Keratinocyte (primary cell): ENCODE data around the gene CFAP57. TPM values are rescaled to one million over a fixed set of nuclear protein-coding genes. Genes with fewer than 3 reads are reported as not detected.

Experiments used
- DNase-seq: peaks from one replicate; pipeline ENCODE4 v3.0.0-alpha.2; 2011; ENCODE audit warnings: low read depth, missing footprints, low spot score
- FAIRE-seq: peaks from 2 replicates; lab custom pipeline; 2011; peaks lifted over from hg19 to GRCh38; lab: Jason Lieb, UNC
- H2AFZ ChIP-seq: 2 replicates; pipeline ENCODE4 v1.6.0; 2012; ENCODE audit warnings: low read length, control low read depth, inconsistent platforms; ENCODE audit not compliant: control insufficient read depth
- H3K27ac ChIP-seq: 2 replicates; pipeline ENCODE4 v1.5.1; 2011; ENCODE audit warnings: low read length; ENCODE audit not compliant: control insufficient read depth, insufficient read depth
- H3K27me3 ChIP-seq: 3 replicates; pipeline ENCODE4 v1.6.0; 2011; ENCODE audit warnings: low read length; ENCODE audit not compliant: control insufficient read depth, insufficient read depth; ENCODE audit errors: extremely low read depth
- H3K36me3 ChIP-seq, 2 experiments: 2 replicates in 1 of 2; 3 replicates in 1 of 2; pipeline ENCODE4 v1.5.1; 2011; ENCODE audit warnings: low read length in 2 of 2, mild to moderate bottlenecking in 1 of 2; ENCODE audit not compliant: control insufficient read depth in 2 of 2, insufficient read depth in 2 of 2; ENCODE audit errors: extremely low read depth in 1 of 2
- H3K4me1 ChIP-seq: 3 replicates; pipeline ENCODE4 v1.5.1; 2011; ENCODE audit warnings: low read length; ENCODE audit not compliant: control insufficient read depth, insufficient read depth; ENCODE audit errors: extremely low read depth
- H3K4me2 ChIP-seq: 3 replicates; pipeline ENCODE4 v1.6.0; 2011; ENCODE audit warnings: low read depth, low read length; ENCODE audit not compliant: control insufficient read depth, insufficient read depth; ENCODE audit errors: extremely low read depth
- H3K4me3 ChIP-seq, 3 experiments: fragments of 200-600 bp in 1 of 3; sonication (generic) in 1 of 3; 2 replicates in 2 of 3; 3 replicates in 1 of 3; pipeline ENCODE4 v1.5.1; 2011 to 2016; ENCODE audit warnings: low read length in 3 of 3, mild to moderate bottlenecking in 3 of 3, control low read depth in 2 of 3, inconsistent platforms in 1 of 3, low read depth in 1 of 3, mixed read lengths in 1 of 3, mixed run types in 1 of 3, moderate library complexity in 1 of 3; ENCODE audit not compliant: control insufficient read depth in 2 of 3, insufficient read depth in 2 of 3; ENCODE audit errors: extremely low read depth in 1 of 3
- H3K79me2 ChIP-seq: 2 replicates; pipeline ENCODE4 v1.6.0; 2012; ENCODE audit warnings: low read length; ENCODE audit not compliant: control insufficient read depth, insufficient read depth
- H3K9ac ChIP-seq: 3 replicates; pipeline ENCODE4 v1.6.0; 2011; ENCODE audit warnings: low read length; ENCODE audit not compliant: control insufficient read depth, insufficient read depth; ENCODE audit errors: extremely low read depth
- H3K9me1 ChIP-seq: 3 replicates; pipeline ENCODE4 v1.6.0; 2011; ENCODE audit warnings: low read length; ENCODE audit not compliant: control insufficient read depth, insufficient read depth; ENCODE audit errors: extremely low read depth
- H3K9me3 ChIP-seq: 2 replicates; pipeline ENCODE4 v1.5.1; 2012; ENCODE audit warnings: low read depth, low read length; ENCODE audit not compliant: control insufficient read depth
- H4K20me1 ChIP-seq: 3 replicates; pipeline ENCODE4 v1.6.0; 2011; ENCODE audit warnings: low read length; ENCODE audit not compliant: control insufficient read depth, insufficient read depth; ENCODE audit errors: extremely low read depth
- EZH2 ChIP-seq: IDR thresholded peaks from one replicate; pipeline ENCODE4 v1.6.1; 2012; ENCODE audit warnings: inconsistent platforms, mild to moderate bottlenecking, low read length, moderate library complexity
- dilution Hi-C: fragments of 300-500 bp; cut with MboI; formaldehyde crosslinking; loops from one replicate; pipeline ENCODE4 v1.7.0; 2020; ENCODE audit warnings: low sequenced_read_pairs; ENCODE audit not compliant: extremely low pct_ligation_motif_present
- polyA plus RNA-seq, 5 experiments: library from polyadenylated mRNA; depleted of rRNA in 3 of 5; stranded (reverse) in 3 of 5; stranded (forward) in 1 of 5; unstranded in 1 of 5; fragments of >200 nt; gene quantifications; 1 replicate in 1 of 5; 2 replicates in 3 of 5; 3 replicates in 1 of 5; pipeline versions ENCODE4 v1.2.1 to v1.2.3, GENCODE V29; 2011 to 2012; ENCODE audit warnings: missing spikeins in 2 of 5, low read depth in 1 of 5, low replicate concordance in 1 of 5
- TF ChIP-seq, protein P1 (sequence below), 3 experiments: IDR thresholded peaks in 1 of 3; conservative IDR thresholded peaks in 1 of 3; optimal IDR thresholded peaks in 1 of 3; 2 replicates in 2 of 3; 3 replicates in 1 of 3; pipeline versions ENCODE3 to v1.5.1; 2011; ENCODE audit warnings: low read length in 3 of 3, mild to moderate bottlenecking in 3 of 3, moderate library complexity in 2 of 3, control low read depth in 1 of 3, inconsistent platforms in 1 of 3; ENCODE audit not compliant: insufficient read depth in 2 of 3; ENCODE audit errors: extremely low read depth in 1 of 3

Gene CFAP57
- polyA plus RNA-seq, 1 donor (not counting 4 experiments of a cell fraction or from before 2014, with no cell fraction given) = 0.39 TPM

DNA sequence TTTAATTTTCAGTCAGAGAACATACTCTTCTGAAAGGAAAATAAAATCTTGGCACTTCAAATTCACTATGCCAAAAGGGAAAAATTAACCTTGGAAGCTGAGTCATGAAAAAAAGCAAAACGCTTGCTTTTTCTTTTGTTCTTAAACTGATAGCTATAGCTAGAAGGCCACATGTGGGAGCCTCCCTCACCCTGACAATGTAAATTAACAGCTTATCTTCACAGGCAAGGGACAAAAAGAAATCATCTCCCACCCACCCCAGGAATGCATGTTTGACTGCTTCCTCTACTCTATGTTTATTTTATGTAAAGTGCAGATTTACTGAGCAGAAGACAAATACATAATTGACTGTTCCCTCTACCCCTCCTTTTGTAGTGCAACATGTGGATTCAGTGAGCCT, 38.1 kb upstream of the CFAP57 start:
- DNase-seq (no peak), FAIRE-seq (no peak)
- no peaks in the 10 kb centered on the region for H4K20me1 ChIP-seq
- no peak overlapping the region for H3K27ac ChIP-seq
- H3K4me3 ChIP-seq = no peak overlapping the region
- no peaks in the 10 kb centered on the region for H3K9me3 ChIP-seq
- H3K9ac ChIP-seq = no peak overlapping the region
- no peak overlapping the region for H2AFZ ChIP-seq
- H3K9me1 ChIP-seq = no peaks in the 10 kb centered on the region
- no peaks in the 10 kb centered on the region for H3K36me3 ChIP-seq
- no peak overlapping the region for H3K4me2 ChIP-seq
- no peaks in the 10 kb centered on the region for H3K27me3 ChIP-seq
- no peaks in the 10 kb centered on the region for H3K79me2 ChIP-seq
- H3K4me1 ChIP-seq = peaks cover 20% of the 10 kb centered on the region
- TF ChIP-seq, protein P1, sequence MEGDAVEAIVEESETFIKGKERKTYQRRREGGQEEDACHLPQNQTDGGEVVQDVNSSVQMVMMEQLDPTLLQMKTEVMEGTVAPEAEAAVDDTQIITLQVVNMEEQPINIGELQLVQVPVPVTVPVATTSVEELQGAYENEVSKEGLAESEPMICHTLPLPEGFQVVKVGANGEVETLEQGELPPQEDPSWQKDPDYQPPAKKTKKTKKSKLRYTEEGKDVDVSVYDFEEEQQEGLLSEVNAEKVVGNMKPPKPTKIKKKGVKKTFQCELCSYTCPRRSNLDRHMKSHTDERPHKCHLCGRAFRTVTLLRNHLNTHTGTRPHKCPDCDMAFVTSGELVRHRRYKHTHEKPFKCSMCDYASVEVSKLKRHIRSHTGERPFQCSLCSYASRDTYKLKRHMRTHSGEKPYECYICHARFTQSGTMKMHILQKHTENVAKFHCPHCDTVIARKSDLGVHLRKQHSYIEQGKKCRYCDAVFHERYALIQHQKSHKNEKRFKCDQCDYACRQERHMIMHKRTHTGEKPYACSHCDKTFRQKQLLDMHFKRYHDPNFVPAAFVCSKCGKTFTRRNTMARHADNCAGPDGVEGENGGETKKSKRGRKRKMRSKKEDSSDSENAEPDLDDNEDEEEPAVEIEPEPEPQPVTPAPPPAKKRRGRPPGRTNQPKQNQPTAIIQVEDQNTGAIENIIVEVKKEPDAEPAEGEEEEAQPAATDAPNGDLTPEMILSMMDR (optimal IDR thresholded peaks at IDR 0.05 in 1 of 3, IDR thresholded peaks at IDR 0.05 in 1 of 3, conservative IDR thresholded peaks at IDR 0.05 in 1 of 3; ENCODE audit: extremely low read depth in 1 of 3, insufficient read depth in 2 of 3, low read length in 3 of 3) = no peak
- TF ChIP-seq EZH2 = no peak
- dilution Hi-C loops = no loop called here

DNA sequence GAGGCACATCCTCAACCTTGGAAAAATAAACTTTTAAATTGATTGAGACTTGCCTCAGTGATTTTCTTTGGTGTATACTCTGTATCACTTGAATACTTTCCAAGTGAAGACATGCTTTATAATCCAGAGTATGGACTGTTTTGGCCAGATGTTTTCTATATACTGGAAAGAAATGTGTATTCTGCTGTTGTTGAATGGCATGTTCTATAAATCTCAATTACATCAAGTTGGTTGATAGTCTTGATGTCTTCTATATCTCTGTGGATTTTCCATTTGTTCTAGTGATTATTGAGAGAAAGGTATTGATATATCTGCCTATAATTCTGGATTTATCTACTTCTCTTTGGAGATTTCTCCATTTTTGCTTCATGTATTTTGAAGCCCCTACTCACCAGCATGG, 37.5 kb upstream of the CFAP57 start:
- Histone ChIP-seq H3K4me3 (no peak overlapping the region), H3K4me2 (no peak overlapping the region), H3K27me3 (no peaks in the 10 kb centered on the region), H2AFZ (no peak overlapping the region), H3K9me3 (no peaks in the 10 kb centered on the region), H3K79me2 (no peaks in the 10 kb centered on the region), H3K27ac (no peak overlapping the region), H3K4me1 (peaks cover 20% of the 10 kb centered on the region), H4K20me1 (no peaks in the 10 kb centered on the region), H3K9me1 (no peaks in the 10 kb centered on the region), H3K36me3 (no peaks in the 10 kb centered on the region), H3K9ac (no peak overlapping the region)
- TF ChIP-seq EZH2 = no peak
- TF ChIP-seq, protein P1 (optimal IDR thresholded peaks at IDR 0.05 in 1 of 3, IDR thresholded peaks at IDR 0.05 in 1 of 3, conservative IDR thresholded peaks at IDR 0.05 in 1 of 3; ENCODE audit: extremely low read depth in 1 of 3, insufficient read depth in 2 of 3, low read length in 3 of 3) = no peak
- no peak for DNase-seq
- no peak for FAIRE-seq
- dilution Hi-C loops = no loop called here
